SK-N-SH (cell line): ENCODE measurements around the gene AHNAK. TPM values are rescaled to one million over a fixed set of nuclear protein-coding genes. Genes with fewer than 3 reads are reported as not detected.

ENCODE experiments used
- CTCF ChIA-PET: fragments of 300-600, 350-600 bp; formaldehyde crosslinking; extraction: SDS; loops from one replicate; lab custom pipeline; 2021; lab: Yijun Ruan, JAX
- POLR2A ChIA-PET: fragments of 350-600 bp; sonication (Branson Sonifier 250); formaldehyde crosslinking; extraction: SDS; loops from one replicate; lab custom pipeline; 2020; ENCODE audit warnings: antibody characterized with exemption, inconsistent platforms; lab: Yijun Ruan, JAX
- DNase-seq: peaks from one replicate; pipeline ENCODE4 v3.0.0; 2012
- H2AFZ ChIP-seq: fragments of 200-600 bp; sonication (generic); 2 replicates; pipeline ENCODE4 v1.8.1; 2016; ENCODE audit warnings: antibody characterized with exemption, mild to moderate bottlenecking, low read depth
- H3F3A ChIP-seq: fragments of 200-600 bp; sonication (generic); replicated peaks from 2 replicates; pipeline ENCODE3; 2016; ENCODE audit warnings: antibody characterized with exemption, mild to moderate bottlenecking; ENCODE audit not compliant: insufficient read depth
- H3K27ac ChIP-seq, 2 experiments: fragments of 200-500 bp in 1 of 2; fragments of 200-600 bp in 1 of 2; sonication (Bioruptor generic) in 1 of 2; sonication (generic), shearing (Covaris generic) in 1 of 2; 2 replicates each; pipeline versions ENCODE4 v1.5.1 to v1.6.1; 2014 to 2016; ENCODE audit warnings: low read depth in 2 of 2, inconsistent platforms in 1 of 2, low read length in 1 of 2, mild to moderate bottlenecking in 1 of 2, mixed read lengths in 1 of 2
- H3K27me3 ChIP-seq: fragments of 200-600 bp; sonication (generic), shearing (Covaris generic); 2 replicates; pipeline ENCODE4 v1.6.1; 2016; ENCODE audit warnings: mixed run types; ENCODE audit not compliant: insufficient read depth
- H3K36me3 ChIP-seq, 2 experiments: fragments of 200-500 bp in 1 of 2; fragments of 200-600 bp in 1 of 2; sonication (Bioruptor generic) in 1 of 2; sonication (generic) in 1 of 2; replicated peaks in 1 of 2; 2 replicates each; pipeline versions ENCODE3 to v1.5.1; 2014 to 2016; ENCODE audit warnings: low read length in 1 of 2, mild to moderate bottlenecking in 1 of 2; ENCODE audit not compliant: insufficient read depth in 2 of 2, control insufficient read depth in 1 of 2
- H3K4me1 ChIP-seq, 2 experiments: fragments of 200-500 bp in 1 of 2; fragments of 200-600 bp in 1 of 2; sonication (Bioruptor generic) in 1 of 2; sonication (generic), shearing (Covaris generic) in 1 of 2; 2 replicates each; pipeline versions ENCODE4 v1.5.1 to v1.6.1; 2014 to 2016; ENCODE audit warnings: low read depth in 1 of 2, low read length in 1 of 2, mixed run types in 1 of 2; ENCODE audit not compliant: insufficient read depth in 2 of 2, control insufficient read depth in 1 of 2
- H3K4me2 ChIP-seq: fragments of 200-600 bp; sonication (generic), shearing (Covaris generic); 2 replicates; pipeline ENCODE4 v1.6.1; 2017; ENCODE audit warnings: mixed run types
- H3K4me3 ChIP-seq, 2 experiments: fragments of 200-500 bp in 1 of 2; fragments of 200-600 bp in 1 of 2; sonication (Bioruptor generic) in 1 of 2; sonication (generic), shearing (Covaris generic) in 1 of 2; 2 replicates each; pipeline versions ENCODE4 v1.5.1 to v1.8.1; 2014 to 2016; ENCODE audit warnings: low read depth in 2 of 2, inconsistent platforms in 1 of 2, low read length in 1 of 2, mild to moderate bottlenecking in 1 of 2, mixed read lengths in 1 of 2, moderate library complexity in 1 of 2
- H3K79me2 ChIP-seq: fragments of 200-600 bp; sonication (generic); 2 replicates; pipeline ENCODE4 v1.8.1; 2017; ENCODE audit warnings: mild to moderate bottlenecking; ENCODE audit not compliant: insufficient read depth
- H3K9ac ChIP-seq: fragments of 200-600 bp; sonication (generic); 2 replicates; pipeline ENCODE4 v1.6.1; 2017; ENCODE audit warnings: mixed run types
- H3K9me2 ChIP-seq: fragments of 200-600 bp; sonication (generic); 2 replicates; pipeline ENCODE4 v1.6.1; 2017; ENCODE audit warnings: mixed run types
- H3K9me3 ChIP-seq: fragments of 200-600 bp; sonication (generic); 2 replicates; pipeline ENCODE4 v1.6.1; 2017; ENCODE audit warnings: mixed run types, mild to moderate bottlenecking, moderate library complexity
- H4K20me1 ChIP-seq: fragments of 200-600 bp; sonication (generic); 2 replicates; pipeline ENCODE4 v1.6.1; 2017; ENCODE audit warnings: mild to moderate bottlenecking, mixed run types; ENCODE audit not compliant: insufficient read depth
- CHD2 ChIP-seq: fragments of 150-350 bp; IDR thresholded peaks from 2 replicates; pipeline ENCODE4 v1.6.1; 2018; ENCODE audit warnings: low read length; ENCODE audit not compliant: partially characterized antibody
- ELF1 ChIP-seq: IDR thresholded peaks from 2 replicates; pipeline ENCODE4 v1.4.0; 2012
- EZH2phosphoT487 ChIP-seq: fragments of 200-600 bp; sonication (generic); IDR thresholded peaks from 2 replicates; pipeline ENCODE4 v1.6.1; 2017; ENCODE audit warnings: low read depth, mixed run types, mild to moderate bottlenecking, antibody characterized with exemption, moderate library complexity, borderline replicate concordance
- FOSL2 ChIP-seq: IDR thresholded peaks from 2 replicates; pipeline ENCODE4 v1.4.0; 2012; ENCODE audit warnings: low read depth, mild to moderate bottlenecking, moderate library complexity, borderline replicate concordance
- FOXJ3 ChIP-seq: sonication (generic); formaldehyde crosslinking; IDR thresholded peaks from 2 replicates; pipeline ENCODE4 v1.5.1; 2020; ENCODE audit warnings: mild to moderate bottlenecking, missing genetic modification reagents
- GABPA ChIP-seq: IDR thresholded peaks from 2 replicates; pipeline ENCODE4 v1.4.0; 2012; ENCODE audit warnings: low read depth, mild to moderate bottlenecking
- GATA2 ChIP-seq: sonication (generic); formaldehyde crosslinking; IDR thresholded peaks from 2 replicates; pipeline ENCODE4 v1.5.0; 2020; ENCODE audit warnings: mild to moderate bottlenecking, missing genetic modification reagents
- IRF3 ChIP-seq: fragments of 150-350 bp; IDR thresholded peaks from 2 replicates; pipeline ENCODE4 v1.6.1; 2016; ENCODE audit warnings: mild to moderate bottlenecking, low read depth, low read length
- MAX ChIP-seq: IDR thresholded peaks from 2 replicates; pipeline ENCODE4 v1.4.0; 2012; ENCODE audit warnings: low read depth
- MXI1 ChIP-seq: IDR thresholded peaks from 2 replicates; pipeline ENCODE4 v1.6.1; 2012; ENCODE audit warnings: mild to moderate bottlenecking, low read depth, low read length, improper control_type of control experiment
- NRF1 ChIP-seq: IDR thresholded peaks from 2 replicates; pipeline ENCODE4 v1.6.1; 2012; ENCODE audit warnings: low read depth, mild to moderate bottlenecking, low read length
- POLR2AphosphoS5 ChIP-seq: IDR thresholded peaks from 2 replicates; pipeline ENCODE4 v1.6.1; 2012; ENCODE audit warnings: low read depth, low read length
- RAD21 ChIP-seq: IDR thresholded peaks from 2 replicates; pipeline ENCODE4 v1.6.1; 2012; ENCODE audit warnings: mild to moderate bottlenecking, low read length
- RCOR1 ChIP-seq: fragments of 150-350 bp; IDR thresholded peaks from 2 replicates; pipeline ENCODE4 v1.6.1; 2017; ENCODE audit warnings: antibody characterized with exemption, low read length
- RFX5 ChIP-seq: IDR thresholded peaks from 2 replicates; pipeline ENCODE4 v1.6.1; 2012; ENCODE audit warnings: mild to moderate bottlenecking, improper control_type of control experiment, low read length
- TCF12 ChIP-seq: IDR thresholded peaks from 2 replicates; pipeline ENCODE4 v1.4.0; 2012
- USF1 ChIP-seq: IDR thresholded peaks from 2 replicates; pipeline ENCODE4 v1.4.0; 2012; ENCODE audit warnings: low read depth, borderline replicate concordance
- USF2 ChIP-seq: fragments of 150-350 bp; IDR thresholded peaks from 2 replicates; pipeline ENCODE4 v1.6.1; 2017; ENCODE audit warnings: antibody characterized with exemption, low read length, low read depth, borderline replicate concordance
- WGBS: methylation state at CpG from one replicate; pipeline ENCODE4 v1.1.6; 2017; ENCODE audit warnings: low lambda C conversion rate; 5-methylcytosine and 5-hydroxymethylcytosine counted together
- polyA plus RNA-seq, 3 experiments: library from polyadenylated mRNA; depleted of rRNA; stranded (reverse); fragments of >200 nt; gene quantifications; 2 replicates each; pipeline ENCODE4 v1.2.3, GENCODE V29; 2012
- TF ChIP-seq, protein P1 (sequence below): IDR thresholded peaks from 2 replicates; pipeline ENCODE4; 2012

The AHNAK gene
- polyA plus RNA-seq, 1 of the 3 experiments (the other 2 are of a cell fraction), result 57.8 TPM

DNA sequence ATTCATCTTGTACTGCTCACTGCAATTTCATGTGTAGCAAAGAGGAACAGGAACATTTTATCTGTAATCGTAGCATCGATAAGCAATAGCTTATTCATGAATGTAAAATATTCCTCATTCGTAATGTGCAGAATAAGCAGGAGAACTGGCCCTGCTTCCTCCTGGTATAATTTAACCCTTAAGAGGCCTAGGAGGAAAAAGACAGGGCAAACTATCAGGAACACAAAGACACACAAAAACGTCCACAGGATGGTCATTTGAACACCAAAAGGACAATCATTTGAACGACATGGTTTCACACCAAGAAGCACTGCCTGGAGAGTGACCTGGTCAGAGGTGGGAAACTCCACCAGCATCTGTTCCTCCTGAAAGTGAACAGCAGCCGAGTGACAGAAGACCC is 63.9 kb downstream of the AHNAK start:
- H3K4me2 ChIP-seq, result no peak overlapping the region
- no peaks in the 10 kb centered on the region for H4K20me1 ChIP-seq
- no peaks in the 10 kb centered on the region for H3K27me3 ChIP-seq
- H2AFZ ChIP-seq, result no peak overlapping the region
- H3K4me3 ChIP-seq, result no peak overlapping the region
- no peak overlapping the region for H3K9ac ChIP-seq
- CTCF ChIA-PET, result interaction anchor here (4.0 kb wide), 1 partner anchor 60 kb away, joined by 12 read pairs; no protein-coding TSS in a partner anchor
- no peaks in the 10 kb centered on the region for H3F3A ChIP-seq
- DNase-seq, result no peak
- H3K4me1 ChIP-seq, result no peaks in the 10 kb centered on the region
- 79% methylated on average over 6 of the region's 6 CpGs for WGBS
- TF ChIP-seq RCOR1, result no peak
- TF ChIP-seq CHD2, result no peak
- TF ChIP-seq POLR2AphosphoS5, result no peak
- TF ChIP-seq USF2, result no peak
- no peak for TF ChIP-seq USF1
- no peak for TF ChIP-seq MXI1
- TF ChIP-seq FOSL2, result no peak
- TF ChIP-seq RAD21, result no peak
- no peak for TF ChIP-seq EZH2phosphoT487
- TF ChIP-seq TCF12, result no peak
- TF ChIP-seq, protein P1, sequence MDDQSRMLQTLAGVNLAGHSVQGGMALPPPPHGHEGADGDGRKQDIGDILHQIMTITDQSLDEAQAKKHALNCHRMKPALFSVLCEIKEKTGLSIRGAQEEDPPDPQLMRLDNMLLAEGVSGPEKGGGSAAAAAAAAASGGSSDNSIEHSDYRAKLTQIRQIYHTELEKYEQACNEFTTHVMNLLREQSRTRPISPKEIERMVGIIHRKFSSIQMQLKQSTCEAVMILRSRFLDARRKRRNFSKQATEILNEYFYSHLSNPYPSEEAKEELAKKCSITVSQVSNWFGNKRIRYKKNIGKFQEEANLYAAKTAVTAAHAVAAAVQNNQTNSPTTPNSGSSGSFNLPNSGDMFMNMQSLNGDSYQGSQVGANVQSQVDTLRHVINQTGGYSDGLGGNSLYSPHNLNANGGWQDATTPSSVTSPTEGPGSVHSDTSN, result no peak
- TF ChIP-seq GATA2 (CRISPR knock-in tag), result no peak
- no peak for TF ChIP-seq IRF3
- TF ChIP-seq MAX, result no peak
- TF ChIP-seq RFX5, result no peak
- no peak for TF ChIP-seq ELF1
- no peak for TF ChIP-seq GABPA
- no peak for TF ChIP-seq NRF1
- TF ChIP-seq FOXJ3, result no peak
- H3K36me3 ChIP-seq, result no peaks in the 10 kb centered on the region
- no peaks in the 10 kb centered on the region for H3K9me2 ChIP-seq
- H3K9me3 ChIP-seq, result no peaks in the 10 kb centered on the region
- POLR2A ChIA-PET, result no interaction called here
- no peak overlapping the region for H3K27ac ChIP-seq
- H3K79me2 ChIP-seq, result no peaks in the 10 kb centered on the region
